Right lobe of liver (tissue), 6 donors: Measurements from ENCODE around the gene TEX44. TPM values are rescaled to one million over a fixed set of nuclear protein-coding genes. Genes with fewer than 3 reads are reported as not detected.
"Not testable (repeated sequence)": the region's sequence is repeated elsewhere in the genome, so short reads cannot be mapped to it uniquely, and the experiment has no call there.

Experiments
- ATAC-seq, 4 donors: fragments of 200-7000 bp; cut with Tn5 transposase; one replicate each; pipeline ENCODE4 v1.9.1; 2020; ENCODE audit warnings: mild to moderate bottlenecking in 4 of 4, moderate library complexity in 4 of 4
- DNase-seq, 3 donors: peaks; one replicate each; pipeline ENCODE4 v3.0.0-alpha.2; 2020
- H3K27ac ChIP-seq, 3 donors: fragments of 200-600 bp; one replicate each; pipeline ENCODE4 v1.8.0; 2022
- H3K27me3 ChIP-seq, 2 donors: fragments of 200-600 bp; one replicate each; pipeline ENCODE4 v1.8.0; 2022
- H3K36me3 ChIP-seq, 4 donors: fragments of 200-600 bp; sonication (generic) in 1 of 4; one replicate each; pipeline versions ENCODE4 v1.5.1 to v1.8.0; 2017 to 2022; ENCODE audit warnings: control low read depth in 1 of 4
- H3K4me1 ChIP-seq, 4 donors: fragments of 200-600 bp; sonication (generic) in 1 of 4; one replicate each; pipeline versions ENCODE4 v1.5.1 to v1.8.0; 2017 to 2022; ENCODE audit warnings: control low read depth in 1 of 4
- H3K4me3 ChIP-seq, 3 donors: fragments of 200-600 bp; one replicate each; pipeline ENCODE4 v1.8.0; 2022
- H3K9me3 ChIP-seq, 4 donors: fragments of 200-600 bp; sonication (generic) in 1 of 4; one replicate each; pipeline versions ENCODE4 v1.5.1 to v1.8.0; 2017 to 2022; ENCODE audit warnings: control low read depth in 1 of 4
- CTCF ChIP-seq, 4 donors: fragments of 200-600 bp in 3 of 4; fragments of 450-650 bp in 1 of 4; IDR thresholded peaks; one replicate each; pipeline versions ENCODE4 v1.5.1 to v1.8.0; 2016 to 2022; ENCODE audit warnings: antibody characterized with exemption in 4 of 4, mild to moderate bottlenecking in 2 of 4
- POLR2A ChIP-seq: fragments of 450-650 bp; IDR thresholded peaks from one replicate; pipeline ENCODE4 v1.6.1; 2017; ENCODE audit warnings: antibody characterized with exemption, mild to moderate bottlenecking
- WGBS: methylation state at CpG from one replicate; pipeline ENCODE4 v1.1.6; 2018; ENCODE audit warnings: low coverage, low lambda C conversion rate; ENCODE audit not compliant: insufficient coverage; ENCODE audit errors: missing lambda C conversion rate; 5-methylcytosine and 5-hydroxymethylcytosine counted together
- intact Hi-C, 2 donors: fragments of 100-400 bp; cut with DNase I; formaldehyde crosslinking; loops; one replicate each; pipeline versions ENCODE4 v1.11.2 to v1.14.1; 2022
- total RNA-seq, 6 experiments: library from RNA; depleted of rRNA in 2 of 6; stranded (reverse); fragments of >200 nt in 2 of 6; fragmentation: NEBNext Ultra II Directional in 3 of 6; extraction: Animal tissue kit (Norgen Biotek cat#: 25700) in 3 of 6; gene quantifications; one replicate each; pipeline versions ENCODE4 v1.1.0 to v1.2.4, GENCODE V29; 2016 to 2023
- donor health status: DM: no; HTN: yes; CAD: no.
- donor health status: DM: no; HTN: no; CAD: no.
- donor health status: DM: no; HTN: no; CAD: no.
- donor health status: DM: no; HTN: yes; CAD: no.
- donor health status: DM: no; HTN: yes; CAD: no.

Gene TEX44
- total RNA-seq, 6 experiments from 2014 or later: not detected

- no peaks in the 10 kb centered on the region for H3K4me1 ChIP-seq
- H3K27me3 ChIP-seq: no peaks in the 10 kb centered on the region
- H3K36me3 ChIP-seq: no peaks in the 10 kb centered on the region
- H3K9me3 ChIP-seq: no peaks in the 10 kb centered on the region
- DNase-seq: no peak
- H3K27ac ChIP-seq: no peak overlapping the region
- no peak for ATAC-seq
- TF ChIP-seq POLR2A (no peak), CTCF (IDR thresholded peaks at IDR 0.05) (no peak)
- no peak overlapping the region for H3K4me3 ChIP-seq
- intact Hi-C loops: no loop called here
- 60% methylated on average over 2 of the region's 3 CpGs for WGBS
These were observed 43.9 kb upstream of the TEX44 start for GRCh38 chr2:231548752-231549151.

GRCh38 chr2:231549446-231550239 is 43.0 kb upstream of the TEX44 start:
- DNase-seq (no peak), ATAC-seq (no peak)
- no peak for TF ChIP-seq POLR2A
- H3K36me3 ChIP-seq: no peaks in the 10 kb centered on the region
- WGBS: 74% methylated on average over 10 of the region's 13 CpGs
- H3K27me3 ChIP-seq: no peaks in the 10 kb centered on the region
- no peaks in the 10 kb centered on the region for H3K4me1 ChIP-seq
- intact Hi-C loops: no loop called here
- H3K4me3 ChIP-seq: no peak overlapping the region
- no peak overlapping the region for H3K27ac ChIP-seq
- H3K9me3 ChIP-seq: no peaks in the 10 kb centered on the region

GRCh38 chr2:231552752-231553151 is 39.9 kb upstream of the TEX44 start:
- ATAC-seq (no peak), DNase-seq (no peak)
- no peaks in the 10 kb centered on the region for H3K9me3 ChIP-seq
- H3K27me3 ChIP-seq: no peaks in the 10 kb centered on the region
- TF ChIP-seq CTCF (IDR thresholded peaks at IDR 0.05) (no peak), POLR2A (no peak)
- intact Hi-C loops: no loop called here
- no peaks in the 10 kb centered on the region for H3K36me3 ChIP-seq
- no peak overlapping the region for H3K4me3 ChIP-seq
- peaks cover 0 to 4% (median 0%) of the 10 kb centered on the region in 4 donors for H3K4me1 ChIP-seq
- H3K27ac ChIP-seq: no peak overlapping the region

- 38% methylated on average over 5 of the region's 8 CpGs for WGBS
- TF ChIP-seq CTCF (IDR thresholded peaks at IDR 0.05): no peak
- no peak for TF ChIP-seq POLR2A
- intact Hi-C loops: no loop called here
- H3K9me3 ChIP-seq: no peaks in the 10 kb centered on the region
- H3K27ac ChIP-seq: peak overlapping the region; percentile 33 to 73 (median 49)
- H3K4me3 ChIP-seq: no peak overlapping the region
- no peaks in the 10 kb centered on the region for H3K36me3 ChIP-seq
- DNase-seq (no peak), ATAC-seq (peak; percentile 21 to 50 (median 38))
- peaks cover 0 to 4% (median 0%) of the 10 kb centered on the region in 4 donors for H3K4me1 ChIP-seq
- no peaks in the 10 kb centered on the region for H3K27me3 ChIP-seq
These were observed 38.3 kb upstream of the TEX44 start for GRCh38 chr2:231554327-231554726.

- DNase-seq (peak; percentile 53 to 69 (median 64)), ATAC-seq (peak; percentile 59 to 77 (median 74))
- H3K36me3 ChIP-seq: no peaks in the 10 kb centered on the region
- H3K27me3 ChIP-seq: no peaks in the 10 kb centered on the region
- H3K9me3 ChIP-seq: no peaks in the 10 kb centered on the region
- peaks cover 0 to 4% (median 0%) of the 10 kb centered on the region in 4 donors for H3K4me1 ChIP-seq
- WGBS: 50% methylated on average over 12 of the region's 14 CpGs
- H3K27ac ChIP-seq: peak overlapping the region; percentile 33 to 73 (median 49)
- no peak overlapping the region for H3K4me3 ChIP-seq
- intact Hi-C loops: no loop called here
- TF ChIP-seq POLR2A: no peak
- no peak for TF ChIP-seq CTCF (IDR thresholded peaks at IDR 0.05)
These were observed 37.7 kb upstream of the TEX44 start for GRCh38 chr2:231554748-231555545.

GRCh38 chr2:231556496-231556895 is 36.2 kb upstream of the TEX44 start:
- intact Hi-C loops, H3K4me1 ChIP-seq, DNase-seq, H3K9me3 ChIP-seq, H3K27me3 ChIP-seq, ATAC-seq, H3K27ac ChIP-seq, H3K4me3 ChIP-seq, H3K36me3 ChIP-seq: not testable (repeated sequence)
- WGBS: 91% methylated on average over 8 of the region's 8 CpGs
